ENCODE measurements around the gene HYKK.
A peak's percentile ranks its signal among the peaks of the same experiment; 100 is the strongest.
"Not testable (repeated sequence)": the region's sequence is repeated elsewhere in the genome, so short reads cannot be mapped to it uniquely, and the experiment has no call there.

Gene HYKK

GRCh38 chr15:78539464-78540140, 32.2 kb downstream of the HYKK start:
- peak overlapping the region; percentile 79 for H3K4me3 ChIP-seq (ENCODE audit: low read depth, low read length)
- DNase-seq (ENCODE audit: low read depth): not testable (repeated sequence)

GRCh38 chr15:78540141-78540870, 32.9 kb downstream of the HYKK start, which contains the start of gene PSMA4:
TSS of gene PSMA4 (plus strand) at chr15:78540444. CDS start at chr15:78541928, 1,484 bp downstream.
- DNase-seq (ENCODE audit: low read depth): peak; percentile 45

GRCh38 chr15:78540871-78541743, 33.7 kb downstream of the HYKK start:
- DNase-seq (ENCODE audit: low read depth): no peak
- H3K4me3 ChIP-seq (ENCODE audit: low read depth, low read length): peak overlapping the region; percentile 79

More at GRCh38 chr15:78540141-78540870, 32.9 kb downstream of the HYKK start, which contains the start of gene PSMA4:
- peak within 1 kb of the TSS; percentile 79 for H3K4me3 ChIP-seq (ENCODE audit: low read depth, low read length)

- no peak for DNase-seq (ENCODE audit: low read depth)
These were observed 34.3 kb downstream of the HYKK start for GRCh38 chr15:78541744-78542034.

GRCh38 chr15:78542647-78543046, 35.3 kb downstream of the HYKK start:
- DNase-seq (ENCODE audit: low read depth): no peak
- H3K4me3 ChIP-seq (ENCODE audit: low read depth, low read length): no peak overlapping the region

More at GRCh38 chr15:78541744-78542034, 34.3 kb downstream of the HYKK start:
- peak overlapping the region; percentile 79 for H3K4me3 ChIP-seq (ENCODE audit: low read depth, low read length)

- no peak overlapping the region for H3K4me3 ChIP-seq (ENCODE audit: low read depth, low read length)
- DNase-seq (ENCODE audit: low read depth): no peak
These were observed 42.8 kb downstream of the HYKK start for GRCh38 chr15:78550194-78550593.

- no peak for DNase-seq (ENCODE audit: low read depth)
- no peak overlapping the region for H3K4me3 ChIP-seq (ENCODE audit: low read depth, low read length)
These were observed 43.4 kb downstream of the HYKK start for GRCh38 chr15:78550815-78551214.

- no peak overlapping the region for H3K4me3 ChIP-seq (ENCODE audit: low read depth, low read length)
- DNase-seq (ENCODE audit: low read depth): no peak
These were observed 44.5 kb downstream of the HYKK start for GRCh38 chr15:78551902-78552301.

- no peak overlapping the region for H3K4me3 ChIP-seq (ENCODE audit: low read depth, low read length)
- DNase-seq (ENCODE audit: low read depth): no peak
These were observed 45.2 kb downstream of the HYKK start for GRCh38 chr15:78552597-78552996.

- DNase-seq (ENCODE audit: low read depth); H3K4me3 ChIP-seq (ENCODE audit: low read depth, low read length): not testable (repeated sequence)
These were observed 52.8 kb downstream of the HYKK start for GRCh38 chr15:78560201-78560600.

- no peak overlapping the region for H3K4me3 ChIP-seq (ENCODE audit: low read depth, low read length)
- DNase-seq (ENCODE audit: low read depth): no peak
These were observed 54.1 kb downstream of the HYKK start for GRCh38 chr15:78561490-78561889.

- H3K4me3 ChIP-seq (ENCODE audit: low read depth, low read length): no peak overlapping the region
- no peak for DNase-seq (ENCODE audit: low read depth)
These were observed 55.7 kb downstream of the HYKK start for GRCh38 chr15:78563092-78563491.

GRCh38 chr15:78564743-78565096, 57.3 kb downstream of the HYKK start:
- no peak for DNase-seq (ENCODE audit: low read depth)
- H3K4me3 ChIP-seq (ENCODE audit: low read depth, low read length): no peak overlapping the region

- DNase-seq (ENCODE audit: low read depth): peak; percentile 37
- peak within 1 kb of the TSS; percentile 72 for H3K4me3 ChIP-seq (ENCODE audit: low read depth, low read length)
These were observed 57.9 kb downstream of the HYKK start, which contains the start of gene CHRNA5 for GRCh38 chr15:78565097-78565950. TSS of gene CHRNA5 (plus strand) at chr15:78565520. CDS start at chr15:78565720, 200 bp downstream.

- DNase-seq (ENCODE audit: low read depth): no peak
- H3K4me3 ChIP-seq (ENCODE audit: low read depth, low read length): peak overlapping the region; percentile 72
These were observed 58.8 kb downstream of the HYKK start for GRCh38 chr15:78565951-78566774.

GRCh38 chr15:78567531-78567930, 60.2 kb downstream of the HYKK start:
- no peak overlapping the region for H3K4me3 ChIP-seq (ENCODE audit: low read depth, low read length)
- no peak for DNase-seq (ENCODE audit: low read depth)

GRCh38 chr15:78570710-78571109, 63.3 kb downstream of the HYKK start:
- H3K4me3 ChIP-seq (ENCODE audit: low read depth, low read length): no peak overlapping the region
- no peak for DNase-seq (ENCODE audit: low read depth)

- H3K4me3 ChIP-seq (ENCODE audit: low read depth, low read length): no peak overlapping the region
- no peak for DNase-seq (ENCODE audit: low read depth)
These were observed 64.0 kb downstream of the HYKK start for GRCh38 chr15:78571382-78571781.

Measured in skeletal muscle cell (primary cell).